Prostate gland (tissue), 2 donors: ENCODE results near the gene GUCA1A. TPM values are rescaled to one million over a fixed set of nuclear protein-coding genes. Genes with fewer than 3 reads are reported as not detected.

Source experiments
- DNase-seq: peaks from one replicate; pipeline ENCODE4 v3.0.0-alpha.2; 2019; ENCODE audit warnings: low spot score
- H3K27ac ChIP-seq, 2 donors: fragments of 200-600 bp; sonication (generic); 2 replicates each; pipeline ENCODE4 v1.5.1; 2017 to 2019
- H3K27me3 ChIP-seq: fragments of 200-600 bp; sonication (generic); replicated peaks from 2 replicates; pipeline ENCODE4 v1.5.1; 2019; ENCODE audit not compliant: insufficient read depth
- H3K36me3 ChIP-seq, 2 donors: fragments of 200-600 bp; sonication (generic); 1 replicate in 1 of 2; 2 replicates in 1 of 2; pipeline versions ENCODE4 v1.5.1 to v1.8.1; 2017 to 2019
- H3K4me1 ChIP-seq: fragments of 200-600 bp; sonication (generic); replicated peaks from 2 replicates; pipeline ENCODE4 v1.5.1; 2019
- H3K4me3 ChIP-seq, 2 donors: fragments of 200-600 bp; sonication (generic); 2 replicates each; pipeline ENCODE4 v1.5.1; 2017 to 2019
- H3K9me3 ChIP-seq: fragments of 200-600 bp; sonication (generic); 2 replicates; pipeline ENCODE4 v1.5.1; 2017
- CTCF ChIP-seq, 4 experiments: fragments of 200-600 bp in 2 of 4; fragments of 450-650 bp in 2 of 4; sonication (generic) in 2 of 4; IDR thresholded peaks; 1 replicate in 3 of 4; 2 replicates in 1 of 4; pipeline ENCODE4 v1.5.1; 2016 to 2019; ENCODE audit warnings: antibody characterized with exemption in 4 of 4, mild to moderate bottlenecking in 2 of 4, moderate library complexity in 2 of 4
- POLR2A ChIP-seq: fragments of 450-650 bp; IDR thresholded peaks from one replicate; pipeline ENCODE4 v1.6.1; 2016; ENCODE audit warnings: antibody characterized with exemption, mild to moderate bottlenecking
- POLR2AphosphoS5 ChIP-seq: sonication (generic); formaldehyde crosslinking; IDR thresholded peaks from one replicate; pipeline ENCODE4 v1.6.1; 2017; ENCODE audit warnings: antibody characterized with exemption
- WGBS: methylation state at CpG from one replicate; pipeline ENCODE4 v1.1.5; 2018; 5-methylcytosine and 5-hydroxymethylcytosine counted together
- intact Hi-C: fragments of 100-400 bp; cut with DNase I; formaldehyde crosslinking; loops from one replicate; pipeline ENCODE4 v1.14.2; 2022
- total RNA-seq, 2 donors: library from RNA; depleted of rRNA; stranded (reverse); fragments of >200 nt; gene quantifications; one replicate each; pipeline ENCODE4 v1.1.0, GENCODE V29; 2016

Gene GUCA1A
- total RNA-seq, 2 donors from 2014 or later, result 2.1 TPM; not detected in 1

GRCh38 chr6:42128460-42129359 is 44.5 kb upstream of the GUCA1A start:
- Histone ChIP-seq H3K4me3 (no peak overlapping the region), H3K27me3 (no peaks in the 10 kb centered on the region), H3K4me1 (peaks cover 8% of the 10 kb centered on the region), H3K27ac (no peak overlapping the region), H3K36me3 (no peaks in the 10 kb centered on the region), H3K9me3 (no peaks in the 10 kb centered on the region)
- 78% methylated on average over 25 of the region's 25 CpGs for WGBS
- DNase-seq, result no peak
- TF ChIP-seq POLR2A (no peak), CTCF (IDR thresholded peaks at IDR 0.05) (no peak), POLR2AphosphoS5 (no peak)
- intact Hi-C loops, result no loop called here

GRCh38 chr6:42129360-42129676 is 43.8 kb upstream of the GUCA1A start:
- no peaks in the 10 kb centered on the region for H3K27me3 ChIP-seq
- intact Hi-C loops, result no loop called here
- peaks cover 2% of the 10 kb centered on the region for H3K4me1 ChIP-seq
- no peaks in the 10 kb centered on the region for H3K9me3 ChIP-seq
- no peak overlapping the region for H3K27ac ChIP-seq
- H3K4me3 ChIP-seq, result no peak overlapping the region
- no peak for DNase-seq
- WGBS, result 94% methylated on average over 2 of the region's 2 CpGs
- H3K36me3 ChIP-seq, result no peaks in the 10 kb centered on the region
- TF ChIP-seq CTCF (IDR thresholded peaks at IDR 0.05), result no peak
- no peak for TF ChIP-seq POLR2AphosphoS5
- TF ChIP-seq POLR2A, result no peak

GRCh38 chr6:42131531-42131930 is 41.6 kb upstream of the GUCA1A start:
- Histone ChIP-seq H3K4me1 (peaks cover 5% of the 10 kb centered on the region), H3K36me3 (no peaks in the 10 kb centered on the region), H3K27me3 (no peaks in the 10 kb centered on the region), H3K4me3 (no peak overlapping the region), H3K9me3 (no peaks in the 10 kb centered on the region), H3K27ac (no peak overlapping the region)
- WGBS, result 89% methylated on average over 11 of the region's 11 CpGs
- TF ChIP-seq POLR2A (no peak), POLR2AphosphoS5 (no peak), CTCF (IDR thresholded peaks at IDR 0.05) (no peak)
- DNase-seq, result no peak
- intact Hi-C loops, result no loop called here

GRCh38 chr6:42133926-42134325 is 39.2 kb upstream of the GUCA1A start:
- H3K27me3 ChIP-seq, result no peaks in the 10 kb centered on the region
- H3K4me1 ChIP-seq, result peaks cover 21% of the 10 kb centered on the region
- no peak for TF ChIP-seq POLR2A
- TF ChIP-seq POLR2AphosphoS5, result no peak
- TF ChIP-seq CTCF (IDR thresholded peaks at IDR 0.05), result no peak
- H3K27ac ChIP-seq, result no peak overlapping the region
- intact Hi-C loops, result no loop called here
- WGBS, result 90% methylated on average over 2 of the region's 4 CpGs
- DNase-seq, result no peak
- H3K9me3 ChIP-seq, result no peaks in the 10 kb centered on the region
- no peaks in the 10 kb centered on the region for H3K36me3 ChIP-seq
- no peak overlapping the region for H3K4me3 ChIP-seq

GRCh38 chr6:42135161-42135560 is 38.0 kb upstream of the GUCA1A start:
- 90% methylated on average over 12 of the region's 12 CpGs for WGBS
- Histone ChIP-seq H3K9me3 (no peaks in the 10 kb centered on the region), H3K27ac (no peak overlapping the region), H3K4me3 (no peak overlapping the region), H3K27me3 (no peaks in the 10 kb centered on the region), H3K4me1 (peaks cover 24% of the 10 kb centered on the region), H3K36me3 (no peaks in the 10 kb centered on the region)
- DNase-seq, result no peak
- intact Hi-C loops, result no loop called here
- TF ChIP-seq POLR2A (no peak), POLR2AphosphoS5 (no peak), CTCF (IDR thresholded peaks at IDR 0.05) (no peak)
